NCI-H1694 (cell line): ENCODE results near the gene TXLNG.
"Not testable (repeated sequence)": the region's sequence is repeated elsewhere in the genome, so short reads cannot be mapped to it uniquely, and the experiment has no call there.

Experiments used
- DNase-seq: peaks from one replicate; lab custom pipeline; 2025; lab: John Stamatoyannopoulos, UW

TXLNG gene

DNA sequence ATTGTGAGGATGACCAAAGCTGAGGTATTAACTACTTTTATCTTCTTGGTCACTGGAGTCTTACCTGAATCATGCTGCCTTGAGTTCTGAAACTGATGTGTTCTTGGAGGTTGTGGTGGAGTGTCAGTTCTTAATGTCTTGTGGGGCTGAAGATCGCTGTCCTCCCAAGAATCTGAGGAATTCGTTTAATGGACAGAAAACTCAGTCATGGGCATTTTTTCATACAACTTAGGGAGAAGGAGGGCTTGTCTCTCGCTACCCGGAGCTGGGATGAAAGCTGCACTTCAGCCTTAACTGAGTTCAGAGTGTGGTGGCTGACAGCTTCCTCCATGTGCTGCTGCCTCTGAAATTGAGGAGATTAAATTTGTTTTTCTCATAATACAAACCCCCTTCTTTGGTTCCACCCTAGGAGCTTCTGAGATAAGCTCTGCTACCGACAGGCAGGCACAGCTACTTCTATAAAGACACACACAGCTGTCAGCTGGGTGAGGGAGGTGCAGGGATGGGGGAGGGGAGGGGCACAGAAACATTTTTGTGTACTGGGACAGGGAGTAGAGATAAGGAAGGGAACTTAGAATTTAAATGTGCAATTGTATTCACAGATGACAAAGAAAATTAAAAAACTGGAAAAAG is 53.1 kb downstream of the TXLNG start:
- no peak for DNase-seq

DNA sequence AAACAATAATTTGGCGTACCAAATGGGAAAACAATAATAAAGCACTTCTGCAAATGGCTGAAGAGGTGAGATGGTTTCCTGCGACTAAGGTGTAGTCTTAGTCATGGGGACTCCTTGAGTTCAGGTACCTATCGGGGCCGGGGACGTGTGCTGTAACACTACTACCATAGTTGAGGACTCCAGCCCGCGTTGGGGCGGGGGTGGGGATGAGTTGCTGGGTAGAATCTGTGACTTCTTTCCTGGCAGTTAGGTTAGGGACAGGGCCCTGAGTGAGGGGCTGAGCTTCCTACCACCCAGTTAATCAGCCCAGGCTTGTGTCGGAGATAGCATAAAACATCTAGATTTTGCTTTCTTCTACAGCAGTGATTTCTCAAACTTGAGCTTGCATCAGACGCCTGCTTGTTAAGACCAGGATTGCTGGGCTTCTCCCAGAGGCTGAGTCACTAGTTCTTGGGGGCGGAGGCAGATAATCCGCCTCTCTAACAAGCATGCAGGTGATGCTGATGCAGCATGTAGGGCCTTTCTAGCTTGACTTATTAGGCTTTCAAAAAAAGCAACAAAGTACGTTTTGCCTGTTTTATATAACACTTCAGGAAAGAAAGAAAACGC is 53.7 kb downstream of the TXLNG start:
- DNase-seq, result no peak

DNA sequence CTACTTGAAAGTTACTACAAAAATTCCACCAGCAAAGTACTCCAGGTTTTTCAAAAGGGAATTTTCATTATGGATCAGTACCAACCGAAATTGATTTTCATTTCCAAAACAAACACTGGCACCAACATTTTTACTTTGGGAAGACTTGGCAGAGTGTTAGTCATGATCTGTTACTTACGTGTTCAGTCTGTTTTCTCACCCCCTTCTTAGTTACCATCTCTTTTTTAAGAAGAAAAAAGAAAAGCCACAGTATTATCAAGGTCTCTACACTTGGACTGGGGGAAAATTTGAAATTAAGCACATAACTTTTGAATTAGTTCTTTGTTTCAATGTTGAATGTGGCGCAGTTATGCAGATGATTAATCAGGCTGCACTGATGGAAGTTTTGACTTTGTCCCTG is 56.4 kb downstream of the TXLNG start:
- no peak for DNase-seq

DNA sequence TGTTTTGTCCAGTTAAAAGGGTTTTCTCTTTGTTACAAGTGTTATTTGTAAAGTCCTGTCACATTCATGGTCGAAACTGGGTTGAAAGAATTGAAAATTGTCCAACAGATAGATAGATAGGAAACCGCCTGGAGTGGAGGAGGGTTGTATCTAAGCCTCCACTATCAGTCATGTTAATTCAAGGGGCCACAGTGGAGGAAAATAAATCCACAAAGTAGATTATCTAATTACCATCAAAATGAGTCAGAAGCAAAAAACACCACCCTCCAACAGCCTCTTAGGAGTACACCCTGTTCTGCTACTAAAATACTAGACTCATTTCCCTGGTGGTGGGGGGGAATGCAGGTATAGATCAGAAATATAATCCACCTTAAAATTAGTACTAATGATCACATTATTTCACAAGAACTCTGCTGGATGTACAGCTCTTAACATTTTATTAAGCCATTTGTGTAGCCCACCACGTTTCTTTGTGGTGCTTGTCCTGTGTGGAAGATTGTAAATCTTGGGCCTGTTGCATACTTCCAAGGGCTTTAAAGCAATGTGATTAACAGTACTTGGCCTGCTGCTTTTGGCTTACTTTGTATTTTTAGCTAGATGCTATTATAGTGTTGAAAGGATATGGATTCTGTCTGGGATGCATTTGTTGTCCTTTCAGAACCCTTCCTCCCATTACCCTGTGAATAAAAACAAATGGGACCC is 57.1 kb downstream of the TXLNG start:
- no peak for DNase-seq

DNA sequence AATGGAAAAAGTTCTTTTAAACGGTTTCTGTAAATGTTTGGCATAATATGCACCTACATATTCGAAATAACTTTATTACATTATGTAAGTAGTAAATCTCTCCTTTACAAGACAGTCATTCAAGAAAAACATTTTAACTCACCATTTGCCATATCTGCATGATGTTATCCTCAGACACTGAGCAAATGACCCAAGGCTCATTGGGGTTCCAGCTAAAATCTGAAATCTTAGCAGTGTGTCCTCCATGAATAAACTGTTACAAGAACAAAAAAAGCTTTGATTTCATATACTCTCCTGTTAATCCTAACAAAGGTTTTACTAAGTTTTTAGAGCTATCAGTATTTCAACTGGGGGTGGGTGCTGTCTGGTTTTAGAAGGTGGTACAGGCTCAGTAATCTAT is 59.4 kb downstream of the TXLNG start:
- no peak for DNase-seq

DNA sequence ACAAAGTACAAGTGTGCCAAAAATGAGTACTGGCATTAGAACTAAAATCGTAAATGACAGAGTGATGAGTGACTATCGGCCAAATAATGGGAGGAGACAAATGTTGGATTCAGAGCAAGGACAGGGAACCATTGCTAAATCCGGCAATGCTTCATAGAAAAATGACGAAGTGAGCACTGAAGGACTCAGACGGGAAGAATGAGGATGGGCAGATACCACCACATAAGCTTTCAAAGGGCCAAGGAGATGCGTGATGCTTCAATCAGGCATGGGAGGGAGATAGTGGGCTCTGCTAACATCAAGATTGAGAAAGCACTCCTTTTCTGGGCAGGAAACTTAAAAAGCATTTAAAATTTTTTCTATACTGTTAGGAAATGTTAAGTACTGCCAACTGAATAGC is 62.3 kb downstream of the TXLNG start:
- DNase-seq, result no peak

DNA sequence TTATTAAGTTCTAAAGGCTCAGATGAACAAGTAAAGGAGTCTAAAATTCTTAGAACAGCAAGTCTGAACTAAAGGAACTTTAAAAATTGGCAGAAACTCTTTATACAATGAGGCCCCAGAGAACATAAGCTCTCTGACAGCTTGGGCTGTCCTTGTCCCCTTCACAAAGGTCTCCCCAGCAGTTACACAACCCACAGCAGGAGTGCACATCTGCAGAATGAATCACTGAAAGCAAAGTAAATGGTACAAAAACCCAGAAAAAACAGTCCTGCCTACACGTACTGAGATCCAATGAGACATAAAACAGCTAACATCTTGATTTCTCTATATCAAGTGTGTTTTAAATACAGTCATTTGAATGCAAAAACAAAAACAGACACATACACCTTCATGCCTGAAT is 65.2 kb downstream of the TXLNG start:
- DNase-seq, result no peak

DNA sequence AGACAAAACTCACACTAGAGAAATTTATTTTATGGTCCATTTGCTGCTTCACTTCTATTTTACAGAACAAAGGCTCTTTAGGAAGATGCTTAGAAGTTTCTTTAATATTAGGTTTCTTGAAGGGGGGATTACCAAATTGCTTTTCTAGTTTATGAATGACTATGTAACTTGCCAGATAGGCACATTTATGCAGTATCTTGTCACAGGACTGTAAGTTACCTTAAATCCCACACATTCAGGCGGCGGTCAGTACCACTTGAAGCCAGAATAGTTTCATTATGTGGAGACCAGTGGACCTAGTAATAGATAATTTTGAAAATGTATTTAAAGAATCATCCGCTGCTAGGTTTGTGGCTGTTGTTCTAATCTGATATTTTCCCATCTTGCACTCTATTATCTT is 65.6 kb downstream of the TXLNG start:
- no peak for DNase-seq

DNA sequence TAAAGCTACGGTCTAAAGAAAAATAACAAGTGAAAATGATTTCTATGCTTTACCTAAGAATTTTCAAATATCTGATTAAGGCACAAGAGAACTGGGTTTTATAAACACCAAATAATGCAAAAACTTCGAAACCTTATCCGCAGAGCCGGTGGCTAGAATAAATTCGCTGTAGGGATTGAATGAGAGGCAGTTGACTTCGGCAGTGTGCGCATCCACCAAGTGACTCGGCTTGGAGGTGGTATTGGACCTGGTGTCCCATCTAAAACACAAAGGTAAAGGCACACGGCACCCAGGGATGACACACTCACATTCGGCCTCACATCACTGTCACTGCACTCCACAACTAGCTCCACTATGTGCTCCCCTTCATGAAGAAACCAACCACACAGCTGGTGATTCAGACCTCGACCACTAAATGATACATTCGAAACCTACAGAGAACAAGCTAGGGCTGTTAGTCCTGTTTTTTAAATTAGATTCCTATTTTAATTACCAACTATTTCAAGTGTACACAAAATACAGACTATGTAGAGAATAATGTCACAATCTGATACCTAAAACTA is 66.4 kb downstream of the TXLNG start:
- no peak for DNase-seq

DNA sequence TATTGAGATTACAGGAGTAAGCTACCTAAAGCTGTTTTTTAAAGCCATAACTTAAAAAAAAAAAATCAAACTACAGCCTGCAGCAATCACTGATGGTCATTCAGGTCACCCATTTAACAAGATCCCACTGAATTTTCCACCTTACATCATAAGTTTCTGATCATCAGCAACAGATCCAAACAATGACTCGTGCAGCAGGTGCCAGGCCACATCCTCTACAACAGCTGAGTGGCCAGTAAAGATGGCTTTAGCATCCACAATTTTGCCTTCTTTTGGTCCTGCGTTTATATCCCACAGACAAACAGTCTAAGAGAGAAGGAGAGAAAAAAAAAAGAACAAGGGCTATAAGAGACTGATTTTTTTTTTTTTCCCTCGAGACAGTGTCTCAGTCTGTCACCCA is 67.3 kb downstream of the TXLNG start:
- DNase-seq, result no peak

DNA sequence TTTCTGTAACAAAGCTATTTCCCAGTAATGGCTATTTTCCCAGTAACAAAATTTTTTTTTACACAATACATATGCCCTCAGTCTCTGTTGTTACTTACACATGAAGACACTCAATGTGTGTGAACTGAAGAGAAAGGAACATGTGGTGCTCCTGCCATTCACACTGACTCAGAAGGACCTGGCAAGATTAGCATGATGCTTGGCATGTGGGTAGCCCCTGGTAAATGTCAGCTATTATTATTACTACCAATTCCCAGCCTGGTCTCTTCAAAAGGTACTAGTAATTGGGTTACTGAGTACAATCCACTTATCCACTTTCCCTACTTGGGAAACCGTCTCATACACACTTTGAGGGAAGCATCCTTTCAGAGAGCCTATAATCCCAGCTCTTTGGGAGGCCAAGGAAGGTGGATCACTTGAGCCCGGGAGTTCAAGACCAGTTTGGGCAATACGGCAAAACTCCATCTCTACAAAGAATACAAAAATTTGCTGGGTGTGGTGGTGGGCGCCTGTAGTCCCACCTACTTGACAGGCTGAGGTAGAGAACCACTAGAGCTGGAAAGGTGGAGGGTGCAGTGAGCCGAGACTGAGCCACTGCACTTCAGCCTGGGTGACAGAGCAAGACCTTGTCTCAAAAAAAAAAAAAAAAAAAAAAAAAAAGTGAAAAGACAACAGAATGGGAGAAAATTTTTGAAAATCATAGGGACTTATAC is 69.3 kb downstream of the TXLNG start:
- no peak for DNase-seq

DNA sequence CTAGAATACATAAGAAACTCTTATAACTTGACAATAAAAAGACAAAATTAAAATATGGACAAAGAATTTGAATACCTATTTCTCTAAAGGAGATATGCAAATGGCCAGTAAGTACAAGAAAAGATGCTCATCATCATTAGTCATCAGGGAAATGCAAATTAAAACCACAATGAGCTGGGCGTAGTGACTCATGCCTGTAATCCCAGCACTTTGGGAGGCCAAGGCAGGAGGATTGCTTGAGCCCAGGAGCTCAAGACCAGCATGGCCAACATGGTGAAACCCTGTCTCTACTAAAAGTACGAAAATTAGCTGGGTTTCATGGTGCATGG is 69.8 kb downstream of the TXLNG start:
- DNase-seq, result not testable (repeated sequence)

DNA sequence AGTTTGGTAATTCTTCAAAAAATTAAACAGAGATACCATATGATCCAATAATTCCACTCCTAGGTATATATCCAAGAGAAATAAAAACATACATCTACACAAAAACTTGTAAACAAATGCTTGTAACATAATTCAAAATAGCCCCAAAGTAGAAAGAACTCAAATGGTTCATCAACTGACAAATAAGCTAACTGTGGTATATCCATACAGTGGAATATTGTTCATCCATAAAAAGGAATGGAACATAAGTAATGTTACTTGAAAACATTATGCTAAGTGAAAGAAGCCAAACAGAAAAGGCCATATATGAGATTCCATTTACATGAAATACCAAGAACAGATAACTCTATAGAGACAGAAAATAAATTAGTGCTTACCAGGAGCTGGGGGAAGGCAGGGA is 70.5 kb downstream of the TXLNG start:
- no peak for DNase-seq

DNA sequence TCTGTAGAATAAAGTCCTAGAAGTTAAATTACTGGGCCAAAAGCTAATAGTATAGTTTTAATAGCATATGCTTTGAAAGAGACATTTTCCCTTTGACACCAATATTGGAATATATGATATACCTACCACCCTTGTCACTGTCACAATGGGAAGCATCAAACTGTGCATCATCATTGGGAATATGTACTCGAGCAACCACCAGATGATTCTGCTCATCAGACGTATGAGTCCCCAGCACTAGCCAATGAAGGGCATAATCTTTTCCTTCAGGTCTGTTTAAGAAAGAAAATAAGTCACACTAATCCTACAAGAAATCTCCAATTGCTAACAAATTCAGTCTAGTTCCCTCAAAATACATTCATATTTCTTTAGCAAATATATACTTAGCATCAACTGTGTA is 76.6 kb downstream of the TXLNG start:
- DNase-seq, result no peak

DNA sequence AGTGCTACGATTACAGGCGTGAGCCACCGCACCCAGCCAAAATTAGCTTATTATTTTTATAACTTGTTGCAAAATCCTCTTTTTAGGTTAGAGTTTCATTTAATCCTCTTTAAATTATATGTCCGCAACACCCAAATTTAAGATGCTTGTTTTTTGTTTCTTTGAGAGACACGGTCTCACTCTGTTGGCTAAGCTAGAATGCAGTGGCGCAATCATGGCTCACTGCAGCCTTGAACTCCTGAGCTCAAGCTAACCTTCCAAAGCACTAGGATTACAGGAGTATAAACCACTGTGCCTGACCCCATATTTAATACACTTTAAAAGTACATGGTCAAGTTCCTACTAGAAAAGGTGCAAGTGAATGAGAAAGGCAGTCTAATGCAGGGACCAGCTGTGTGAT is 81.7 kb downstream of the TXLNG start:
- no peak for DNase-seq

DNA sequence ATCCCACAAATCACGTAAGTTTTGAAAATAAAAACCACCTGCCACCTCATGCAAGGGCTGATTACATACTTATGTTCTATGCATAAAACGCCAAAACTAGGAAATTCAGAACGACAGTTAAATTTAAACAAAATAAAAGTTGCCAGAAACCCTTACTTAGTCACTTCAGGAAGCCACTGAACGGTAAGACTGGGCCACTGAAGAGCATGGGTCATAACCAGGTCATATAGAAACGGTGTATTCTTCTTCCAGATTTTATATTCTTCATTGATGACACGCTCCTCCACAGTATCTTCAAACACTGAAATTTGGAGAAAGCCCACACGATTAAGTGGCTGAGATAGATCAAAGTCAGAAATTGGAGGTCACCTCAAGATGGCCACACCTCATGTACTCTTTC is 82.7 kb downstream of the TXLNG start:
- no peak for DNase-seq

DNA sequence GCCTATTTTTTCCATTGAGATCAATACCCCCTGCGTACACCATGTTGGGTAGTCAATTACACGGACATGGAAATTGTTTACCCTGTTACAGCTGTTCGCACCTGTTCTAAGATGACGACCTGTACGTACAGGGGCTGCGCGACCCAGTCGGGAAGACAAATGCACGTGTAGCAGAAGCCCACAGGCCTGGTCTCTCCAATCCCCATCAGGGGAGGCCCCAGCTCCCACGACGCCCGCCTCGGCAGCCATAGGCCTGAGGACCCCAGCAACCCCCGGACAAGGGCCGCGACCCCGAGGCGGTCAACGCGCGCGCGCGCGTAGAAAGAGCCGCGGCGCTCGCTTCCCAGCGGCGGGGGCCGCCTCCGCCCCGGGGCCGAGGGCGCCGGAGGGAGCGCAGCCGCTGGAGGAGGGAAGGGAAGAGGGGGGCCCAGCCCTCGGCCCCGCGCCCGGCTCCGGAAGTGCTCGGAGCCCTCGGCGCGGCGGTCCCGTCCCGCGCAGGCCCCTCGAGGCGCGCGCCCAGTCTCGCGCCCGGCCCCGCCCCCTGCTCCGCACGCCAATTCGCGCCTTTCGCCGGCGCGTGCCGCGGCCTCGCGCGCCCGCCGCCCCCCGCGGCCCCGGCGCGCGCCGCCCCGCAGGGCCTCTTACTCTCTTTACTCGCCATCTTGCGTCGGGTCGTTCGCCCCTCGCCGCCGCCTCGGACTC is 83.3 kb downstream of the TXLNG start:
- no peak for DNase-seq

DNA sequence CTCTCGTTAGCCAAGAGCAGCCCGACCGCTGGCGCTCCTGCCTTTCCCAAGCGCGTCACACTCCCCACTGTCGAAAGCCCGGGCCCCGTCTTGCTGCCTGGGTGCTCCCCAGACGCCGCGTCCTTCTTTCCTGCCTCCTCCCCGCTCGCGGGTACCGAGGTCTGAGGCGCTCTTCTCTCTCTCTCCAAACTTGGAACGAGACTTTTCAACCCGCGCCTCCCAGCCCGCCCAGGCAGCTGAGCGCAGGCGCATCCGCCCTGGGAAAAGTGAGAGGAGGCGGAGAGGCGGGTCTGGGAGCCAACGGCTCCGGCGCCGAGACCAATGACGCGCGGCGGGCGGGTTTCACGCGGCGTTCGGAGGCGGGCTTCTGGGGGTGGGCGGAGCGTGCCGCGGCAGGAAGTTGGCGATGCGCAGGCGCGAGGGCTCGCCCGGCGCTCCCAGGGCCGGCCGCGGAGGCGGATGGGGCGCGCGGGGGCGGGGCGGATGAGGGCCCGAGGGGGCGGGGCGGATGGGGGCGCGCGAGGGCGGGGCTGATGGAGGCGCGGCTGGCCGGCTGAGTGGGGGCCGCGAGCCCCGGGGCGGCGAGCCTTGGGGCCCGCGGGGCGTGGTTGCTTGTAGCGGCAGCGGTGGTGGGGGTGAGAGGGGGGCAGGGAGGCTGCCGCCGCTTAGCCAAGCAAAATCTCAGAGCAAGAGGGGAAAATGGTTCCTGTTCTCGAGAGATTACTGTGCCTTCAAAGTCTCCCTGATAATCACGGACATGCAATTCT is 84.0 kb downstream of the TXLNG start, which contains the start of gene RBBP7:
Gene RBBP7 (minus strand): TSS at position 268 of the 767 bp plus-strand sequence. CDS start 309 bp downstream, outside the sequence.
- DNase-seq, result peak; percentile 51

DNA sequence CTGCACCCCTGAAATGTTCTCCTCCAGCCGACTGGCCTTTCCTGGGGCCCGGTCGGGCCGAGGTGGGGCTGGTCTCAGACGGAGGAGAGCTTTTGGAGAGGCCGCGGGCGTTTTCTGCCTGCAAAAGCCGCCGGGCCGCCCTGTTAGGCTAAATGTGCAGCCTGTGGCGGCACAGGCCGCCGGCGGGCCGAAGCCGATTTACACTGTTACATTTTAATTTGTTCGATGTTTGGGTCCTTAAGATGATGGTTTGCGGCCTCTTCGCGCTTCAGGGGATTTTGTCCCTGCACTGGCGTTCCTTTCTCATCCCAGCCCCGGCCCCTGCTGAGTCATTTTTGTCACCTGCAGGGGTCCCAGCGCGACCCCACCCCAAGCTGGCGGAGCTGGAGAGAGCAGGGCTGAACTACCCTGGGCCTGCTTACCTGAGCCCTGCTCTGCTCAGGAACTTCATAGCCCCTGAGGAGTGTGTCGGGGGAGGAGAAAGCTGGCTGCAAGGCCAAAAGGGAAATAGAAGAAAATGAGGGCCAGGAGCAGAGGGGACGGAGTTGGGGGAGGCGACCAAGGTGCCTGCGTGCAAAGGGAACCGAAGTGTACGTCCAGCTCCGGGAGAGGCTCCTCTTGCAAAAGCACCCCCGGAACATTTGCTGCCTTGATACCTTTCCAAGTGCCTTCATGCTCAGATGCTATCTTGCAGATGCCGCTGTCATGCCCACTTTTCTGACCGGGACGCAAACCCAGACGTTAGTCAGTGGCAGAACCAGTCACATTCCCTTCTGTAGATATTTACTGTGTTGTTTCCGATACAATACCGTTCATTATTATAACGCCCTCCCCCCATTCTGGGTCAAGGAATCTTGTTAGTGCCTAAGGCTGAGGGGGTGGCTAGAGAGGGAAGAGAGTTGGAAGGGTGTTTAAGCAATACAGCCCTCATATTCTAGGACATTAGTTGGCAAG is 84.9 kb downstream of the TXLNG start:
- no peak for DNase-seq

DNA sequence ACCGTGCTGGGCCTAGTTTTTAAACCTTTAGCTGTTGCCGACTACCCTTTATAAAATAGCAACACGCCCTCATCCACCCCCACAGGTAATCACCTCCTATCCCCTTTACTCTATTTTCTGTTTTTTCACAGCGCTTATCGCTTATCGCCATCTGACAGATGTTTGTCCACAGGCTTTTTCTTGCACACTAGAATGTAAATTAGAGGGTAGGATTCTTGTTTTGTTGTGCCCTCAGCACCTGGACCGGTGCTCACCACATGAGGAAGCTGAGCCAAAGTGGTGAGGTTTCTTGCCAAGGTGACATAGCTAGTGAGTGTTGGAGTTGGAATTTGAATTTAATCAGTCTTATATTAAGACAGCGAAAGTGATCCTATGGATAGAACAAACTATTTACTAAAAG is 86.8 kb downstream of the TXLNG start:
- DNase-seq, result no peak
